ENCODE data around the gene ARL8A.
"Not testable (repeated sequence)": the region's sequence is repeated elsewhere in the genome, so short reads cannot be mapped to it uniquely, and the experiment has no call there.

ARL8A gene
- total RNA-seq = 37.2 to 85.9 (median 61.8) reads per million in 17 experiments

GRCh38 chr1:202144402-202145067 is at the start of gene ARL8A:
TSS of gene ARL8A (minus strand) at chr1:202144737. CDS start at chr1:202144572, 165 bp downstream.
- DNase-seq = peak; percentile 57 to 88 (median 74)

DNA sequence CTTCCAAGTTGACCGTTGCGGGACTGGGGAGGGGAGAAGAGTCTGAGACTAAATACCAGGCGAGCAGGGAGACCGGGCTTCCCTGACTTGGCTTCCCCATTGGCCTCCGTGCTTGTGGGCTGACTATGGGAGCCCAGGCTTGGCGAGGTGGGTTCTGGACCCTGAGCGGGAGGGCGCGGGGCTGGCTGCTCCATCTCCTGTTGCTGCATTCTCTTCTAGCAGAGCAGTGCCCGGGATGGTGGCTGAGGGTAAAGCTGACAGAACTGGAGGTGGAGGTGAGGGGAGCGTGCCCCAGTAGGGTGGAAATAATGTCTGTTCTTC is 49.8 kb upstream of the ARL8A start:
- no peak for DNase-seq

DNA sequence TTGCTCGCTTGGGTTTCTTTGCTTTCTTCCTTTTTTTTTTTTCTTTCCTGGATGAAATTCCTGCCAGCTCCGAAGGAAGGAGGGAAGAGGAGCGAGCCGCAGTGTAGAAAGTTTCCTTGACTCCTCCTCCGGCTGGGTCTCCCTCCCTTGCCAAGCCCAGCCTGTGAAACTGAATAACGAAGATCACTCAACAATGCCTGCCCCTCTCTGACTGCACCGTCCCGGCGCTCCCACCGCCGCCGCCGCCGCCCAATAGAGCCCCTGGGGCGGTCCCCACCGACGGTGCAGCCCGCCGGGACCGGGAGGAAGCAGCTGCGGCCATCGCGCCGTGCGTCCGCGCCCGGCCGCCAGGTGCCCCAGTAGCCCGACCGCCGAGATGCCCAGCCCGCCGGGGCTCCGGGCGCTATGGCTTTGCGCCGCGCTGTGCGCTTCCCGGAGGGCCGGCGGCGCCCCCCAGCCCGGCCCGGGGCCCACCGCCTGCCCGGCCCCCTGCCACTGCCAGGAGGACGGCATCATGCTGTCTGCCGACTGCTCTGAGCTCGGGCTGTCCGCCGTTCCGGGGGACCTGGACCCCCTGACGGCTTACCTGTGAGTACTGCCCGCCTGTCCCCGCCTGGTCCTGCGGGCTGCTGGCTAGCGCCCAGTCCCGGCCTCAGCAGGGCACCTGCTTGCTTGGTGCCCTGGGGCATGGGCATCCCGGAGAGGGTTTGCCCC is 49.2 kb upstream of the ARL8A start, which contains the start of gene LGR6:
LGR6 (plus strand) TSS at position 186 of the 714 bp plus-strand sequence; CDS start at position 377, 191 bp downstream.
- DNase-seq = no peak

- DNase-seq = peak; percentile 53 to 76 (median 61)
Measured at GRCh38 chr1:202192770-202193613, 48.5 kb upstream of the ARL8A start.

- not testable (repeated sequence) for DNase-seq
Measured at GRCh38 chr1:202191391-202191790, 46.9 kb upstream of the ARL8A start.

GRCh38 chr1:202189918-202190715 is 45.6 kb upstream of the ARL8A start:
- peak in 1 of 4 experiments; percentile 18 for DNase-seq

- peak; percentile 77 to 93 (median 87) for DNase-seq
Measured at GRCh38 chr1:202189001-202189790, 44.7 kb upstream of the ARL8A start.

- no peak for DNase-seq
Measured at GRCh38 chr1:202187697-202188407, 43.3 kb upstream of the ARL8A start.

DNA sequence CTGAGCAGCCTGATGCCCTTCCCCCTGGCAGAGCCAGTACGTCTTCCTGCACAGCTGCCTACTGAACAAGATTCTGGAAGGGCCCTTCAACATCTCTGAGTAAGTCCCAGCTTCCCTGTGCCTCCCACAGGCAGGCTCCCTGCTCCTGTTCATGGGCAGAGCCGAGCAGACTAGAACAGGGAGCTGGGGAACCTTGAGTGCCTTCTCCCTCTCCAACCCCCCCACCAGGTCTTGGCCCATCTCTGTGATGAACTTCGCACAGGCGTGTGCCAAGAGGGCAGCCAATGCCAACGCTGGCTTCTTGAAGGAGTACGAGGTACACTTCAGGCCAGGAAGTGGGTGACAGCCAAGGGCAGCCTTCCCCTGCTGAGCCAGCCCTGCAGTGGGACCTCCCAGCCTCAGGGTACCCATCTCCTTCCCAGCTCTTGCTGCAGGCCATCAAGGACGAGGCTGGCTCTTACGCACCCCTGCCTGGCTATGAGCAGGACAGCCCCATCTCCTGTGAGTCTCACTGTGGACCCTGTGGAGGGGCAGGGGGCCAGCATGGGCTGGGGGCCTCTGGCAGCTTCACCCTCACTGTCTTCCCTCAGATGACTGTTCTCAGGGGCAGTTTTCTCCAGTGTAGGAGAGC is 42.6 kb upstream of the ARL8A start:
- no peak for DNase-seq

GRCh38 chr1:202186327-202186726 is 41.8 kb upstream of the ARL8A start:
- DNase-seq = no peak

DNA sequence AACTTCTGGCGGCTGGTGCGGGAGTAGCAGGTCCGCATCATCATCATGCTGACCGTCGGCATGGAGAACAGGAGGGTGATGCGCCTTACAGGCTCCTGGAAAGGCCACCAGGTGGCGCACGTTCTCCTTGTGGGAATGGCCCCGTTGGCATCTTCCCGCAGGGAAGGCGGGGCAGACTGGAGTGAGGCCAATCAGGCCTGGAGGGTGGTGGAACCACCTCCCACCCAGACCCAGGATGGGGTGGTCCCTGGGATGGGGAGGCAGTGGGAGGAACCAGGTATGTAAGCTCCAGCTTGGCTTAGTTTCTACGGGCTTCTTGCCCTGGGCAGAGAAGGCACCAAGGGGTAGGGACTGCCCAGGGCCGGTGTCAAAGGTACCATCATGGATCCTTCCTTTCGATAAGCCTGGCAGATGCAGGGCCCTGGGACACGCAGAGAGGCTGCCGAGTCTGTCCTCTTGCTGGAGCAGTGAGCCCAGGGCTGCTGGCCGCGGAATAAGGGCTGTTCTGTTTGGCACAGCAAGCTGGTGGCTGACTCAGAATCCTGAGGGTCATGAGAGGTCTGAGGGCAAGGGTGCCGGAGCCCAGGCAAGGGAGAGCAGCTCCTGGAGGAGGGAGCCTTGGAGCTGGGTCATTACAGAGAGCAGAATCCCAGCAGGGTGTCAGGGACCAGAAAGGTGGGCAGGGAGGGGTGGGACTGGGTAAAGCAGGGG is 40.4 kb upstream of the ARL8A start:
- peak; percentile 88 to 94 (median 91) for DNase-seq

GRCh38 chr1:202182040-202182877 is 37.7 kb upstream of the ARL8A start:
- DNase-seq = no peak

- no peak for DNase-seq
Measured at GRCh38 chr1:202181586-202181985, 37.0 kb upstream of the ARL8A start.

DNA sequence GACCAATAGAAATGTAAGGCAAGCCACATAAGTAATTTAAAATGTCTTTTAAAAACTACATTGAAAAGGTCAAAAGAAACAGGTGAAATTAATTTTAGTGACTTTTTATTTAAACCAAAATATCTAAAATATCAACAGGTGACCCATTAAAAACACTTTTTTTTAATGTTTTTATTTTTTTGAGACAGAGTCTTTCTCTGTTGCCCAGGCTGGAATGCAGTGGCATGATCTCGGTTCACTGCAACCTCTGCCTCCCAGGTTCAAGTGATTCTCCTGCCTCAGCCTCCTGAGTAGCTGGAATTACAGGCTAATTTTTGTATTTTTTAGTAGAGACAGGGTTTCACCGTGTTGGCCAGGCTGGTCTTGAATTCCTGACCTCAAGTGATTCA is 36.2 kb upstream of the ARL8A start:
- not testable (repeated sequence) for DNase-seq

- DNase-seq = no peak
Measured at GRCh38 chr1:202179828-202180750, 35.6 kb upstream of the ARL8A start.

GRCh38 chr1:202176949-202177927 is 32.7 kb upstream of the ARL8A start:
- no peak for DNase-seq
